ENCODE data around the gene CFAP119.

DNA sequence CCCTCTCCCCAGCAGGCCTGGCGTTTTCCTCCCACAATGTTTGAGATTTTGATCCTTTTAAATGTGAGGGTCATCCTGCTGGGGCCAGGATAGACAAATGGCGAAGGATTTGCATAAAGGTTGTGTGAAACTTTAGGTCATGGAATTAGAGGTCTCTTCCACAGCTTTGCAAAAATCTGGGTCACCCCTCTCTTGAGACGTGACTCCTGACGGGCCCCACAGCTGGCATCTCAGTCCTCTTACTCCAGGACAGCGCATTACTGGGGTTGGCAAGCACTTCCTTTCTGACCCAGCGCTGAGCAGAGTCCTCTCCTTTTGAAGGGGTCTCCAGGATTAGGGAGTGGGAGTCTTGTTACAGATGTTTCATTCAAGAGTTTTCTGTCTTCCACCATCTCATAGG lies 17.7 kb upstream of the CFAP119 start:
- TF ChIP-seq, protein P1, sequence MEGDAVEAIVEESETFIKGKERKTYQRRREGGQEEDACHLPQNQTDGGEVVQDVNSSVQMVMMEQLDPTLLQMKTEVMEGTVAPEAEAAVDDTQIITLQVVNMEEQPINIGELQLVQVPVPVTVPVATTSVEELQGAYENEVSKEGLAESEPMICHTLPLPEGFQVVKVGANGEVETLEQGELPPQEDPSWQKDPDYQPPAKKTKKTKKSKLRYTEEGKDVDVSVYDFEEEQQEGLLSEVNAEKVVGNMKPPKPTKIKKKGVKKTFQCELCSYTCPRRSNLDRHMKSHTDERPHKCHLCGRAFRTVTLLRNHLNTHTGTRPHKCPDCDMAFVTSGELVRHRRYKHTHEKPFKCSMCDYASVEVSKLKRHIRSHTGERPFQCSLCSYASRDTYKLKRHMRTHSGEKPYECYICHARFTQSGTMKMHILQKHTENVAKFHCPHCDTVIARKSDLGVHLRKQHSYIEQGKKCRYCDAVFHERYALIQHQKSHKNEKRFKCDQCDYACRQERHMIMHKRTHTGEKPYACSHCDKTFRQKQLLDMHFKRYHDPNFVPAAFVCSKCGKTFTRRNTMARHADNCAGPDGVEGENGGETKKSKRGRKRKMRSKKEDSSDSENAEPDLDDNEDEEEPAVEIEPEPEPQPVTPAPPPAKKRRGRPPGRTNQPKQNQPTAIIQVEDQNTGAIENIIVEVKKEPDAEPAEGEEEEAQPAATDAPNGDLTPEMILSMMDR (IDR thresholded peaks at IDR 0.05; ENCODE audit: insufficient read depth, low read length) = no peak
- TF ChIP-seq, protein P2, sequence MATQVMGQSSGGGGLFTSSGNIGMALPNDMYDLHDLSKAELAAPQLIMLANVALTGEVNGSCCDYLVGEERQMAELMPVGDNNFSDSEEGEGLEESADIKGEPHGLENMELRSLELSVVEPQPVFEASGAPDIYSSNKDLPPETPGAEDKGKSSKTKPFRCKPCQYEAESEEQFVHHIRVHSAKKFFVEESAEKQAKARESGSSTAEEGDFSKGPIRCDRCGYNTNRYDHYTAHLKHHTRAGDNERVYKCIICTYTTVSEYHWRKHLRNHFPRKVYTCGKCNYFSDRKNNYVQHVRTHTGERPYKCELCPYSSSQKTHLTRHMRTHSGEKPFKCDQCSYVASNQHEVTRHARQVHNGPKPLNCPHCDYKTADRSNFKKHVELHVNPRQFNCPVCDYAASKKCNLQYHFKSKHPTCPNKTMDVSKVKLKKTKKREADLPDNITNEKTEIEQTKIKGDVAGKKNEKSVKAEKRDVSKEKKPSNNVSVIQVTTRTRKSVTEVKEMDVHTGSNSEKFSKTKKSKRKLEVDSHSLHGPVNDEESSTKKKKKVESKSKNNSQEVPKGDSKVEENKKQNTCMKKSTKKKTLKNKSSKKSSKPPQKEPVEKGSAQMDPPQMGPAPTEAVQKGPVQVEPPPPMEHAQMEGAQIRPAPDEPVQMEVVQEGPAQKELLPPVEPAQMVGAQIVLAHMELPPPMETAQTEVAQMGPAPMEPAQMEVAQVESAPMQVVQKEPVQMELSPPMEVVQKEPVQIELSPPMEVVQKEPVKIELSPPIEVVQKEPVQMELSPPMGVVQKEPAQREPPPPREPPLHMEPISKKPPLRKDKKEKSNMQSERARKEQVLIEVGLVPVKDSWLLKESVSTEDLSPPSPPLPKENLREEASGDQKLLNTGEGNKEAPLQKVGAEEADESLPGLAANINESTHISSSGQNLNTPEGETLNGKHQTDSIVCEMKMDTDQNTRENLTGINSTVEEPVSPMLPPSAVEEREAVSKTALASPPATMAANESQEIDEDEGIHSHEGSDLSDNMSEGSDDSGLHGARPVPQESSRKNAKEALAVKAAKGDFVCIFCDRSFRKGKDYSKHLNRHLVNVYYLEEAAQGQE (IDR thresholded peaks at IDR 0.05; ENCODE audit: insufficient replicate concordance, low read depth) = no peak
- no peak for TF ChIP-seq GABPA (IDR thresholded peaks at IDR 0.05; ENCODE audit: low read depth)
- no peak for TF ChIP-seq POLR2AphosphoS5 (IDR thresholded peaks at IDR 0.05; ENCODE audit: low read depth)
- no peak for TF ChIP-seq SPI1 (IDR thresholded peaks at IDR 0.05; ENCODE audit: borderline replicate concordance, low read depth)

All from HL-60 (cell line).